Neural cell (in vitro differentiated cells): ENCODE data around the gene MSI1. TPM values are rescaled to one million over a fixed set of nuclear protein-coding genes. Genes with fewer than 3 reads are reported as not detected.

Experiments
- H2AFZ ChIP-seq: fragments of 200-600, 300-800 bp; sonication (generic), shearing (Covaris generic); 2 replicates; pipeline ENCODE4 v1.6.0; 2014; ENCODE audit warnings: low read depth, mild to moderate bottlenecking, antibody characterized with exemption, low read length, moderate library complexity
- H3F3A ChIP-seq: fragments of 200-600 bp; shearing (Covaris generic); 2 replicates; pipeline ENCODE4 v1.6.1; 2016; ENCODE audit warnings: mild to moderate bottlenecking, moderate library complexity, mixed read lengths, antibody characterized with exemption, low read length; ENCODE audit not compliant: insufficient read depth, poor library complexity, severe bottlenecking
- H3K27ac ChIP-seq: fragments of 200-600, 300-800 bp; sonication (generic), shearing (Covaris generic); 2 replicates; pipeline ENCODE4 v1.5.1; 2014; ENCODE audit warnings: mild to moderate bottlenecking, low read length, moderate library complexity
- H3K27me3 ChIP-seq: fragments of 300-800, 200-600 bp; sonication (generic), shearing (Covaris generic); 2 replicates; pipeline ENCODE4 v1.6.0; 2014; ENCODE audit warnings: mild to moderate bottlenecking, low read depth, low read length, moderate library complexity; ENCODE audit not compliant: insufficient read depth
- H3K36me3 ChIP-seq: fragments of 300-800, 200-600 bp; sonication (generic), shearing (Covaris generic); 2 replicates; pipeline ENCODE4 v1.5.1; 2014; ENCODE audit warnings: mild to moderate bottlenecking, antibody characterized with exemption, low read length, moderate library complexity; ENCODE audit not compliant: insufficient read depth
- H3K4me2 ChIP-seq: fragments of 300-800, 200-600 bp; sonication (generic), shearing (Covaris generic); 2 replicates; pipeline ENCODE4 v1.6.0; 2014; ENCODE audit warnings: mild to moderate bottlenecking, low read length
- H3K4me3 ChIP-seq: fragments of 300-800, 200-600 bp; sonication (generic), shearing (Covaris generic); 2 replicates; pipeline ENCODE4 v1.5.1; 2014; ENCODE audit warnings: mild to moderate bottlenecking, low read length, moderate library complexity
- H3K79me2 ChIP-seq: fragments of 200-600 bp; shearing (Covaris generic); replicated peaks from 2 replicates; pipeline ENCODE4 v1.6.0; 2014; ENCODE audit warnings: mild to moderate bottlenecking, low read length, moderate library complexity; ENCODE audit not compliant: insufficient read depth
- H3K9ac ChIP-seq: fragments of 300-800, 200-600 bp; sonication (generic), shearing (Covaris generic); 2 replicates; pipeline ENCODE4 v1.6.1; 2016; ENCODE audit warnings: mild to moderate bottlenecking, low read length, mixed read lengths
- H3K9me2 ChIP-seq: fragments of 200-600 bp; shearing (Covaris generic); 2 replicates; pipeline ENCODE4 v1.6.1; 2016; ENCODE audit warnings: mild to moderate bottlenecking, low read length, mixed read lengths; ENCODE audit not compliant: insufficient read depth
- H3K9me3 ChIP-seq: fragments of 200-600, 300-800 bp; sonication (generic), shearing (Covaris generic); 2 replicates; pipeline ENCODE4 v1.6.1; 2016; ENCODE audit warnings: mild to moderate bottlenecking, mixed run types, low read length, moderate library complexity, mixed read lengths
- H4K20me1 ChIP-seq: fragments of 200-600 bp; shearing (Covaris generic); 2 replicates; pipeline ENCODE4 v1.6.1; 2016; ENCODE audit warnings: mild to moderate bottlenecking, mixed run types; ENCODE audit not compliant: insufficient read depth
- EP300 ChIP-seq: fragments of 450-650 bp; conservative IDR thresholded peaks from 2 replicates; pipeline ENCODE4 v1.6.1; 2014; ENCODE audit warnings: antibody characterized with exemption, mild to moderate bottlenecking, moderate library complexity; ENCODE audit not compliant: poor library complexity, severe bottlenecking
- EZH2 ChIP-seq: fragments of 200-600, 300-800 bp; shearing (Covaris generic), sonication (generic); IDR thresholded peaks from 2 replicates; pipeline ENCODE4 v1.6.1; 2014; ENCODE audit warnings: antibody characterized with exemption, low read length, borderline replicate concordance, mild to moderate bottlenecking; ENCODE audit not compliant: insufficient read depth, poor library complexity, severe bottlenecking
- MXI1 ChIP-seq: fragments of 450-650 bp; conservative IDR thresholded peaks from 2 replicates; pipeline ENCODE4 v1.6.1; 2014; ENCODE audit warnings: antibody characterized with exemption, mild to moderate bottlenecking; ENCODE audit not compliant: poor library complexity, severe bottlenecking
- POLR2AphosphoS5 ChIP-seq: IDR thresholded peaks from 2 replicates; pipeline ENCODE4 v1.6.1; 2012
- RAD21 ChIP-seq: fragments of 450-650 bp; conservative IDR thresholded peaks from 2 replicates; pipeline ENCODE4 v1.6.1; 2014; ENCODE audit warnings: antibody characterized with exemption, mild to moderate bottlenecking, moderate library complexity
- SMC3 ChIP-seq: fragments of 450-650 bp; conservative IDR thresholded peaks from 2 replicates; pipeline ENCODE4 v1.6.1; 2014; ENCODE audit warnings: antibody characterized with exemption, mild to moderate bottlenecking, moderate library complexity; ENCODE audit not compliant: poor library complexity
- TAF1 ChIP-seq: IDR thresholded peaks from 2 replicates; pipeline ENCODE4 v1.6.1; 2012; ENCODE audit warnings: low read depth
- polyA minus RNA-seq: library from RNA; depleted of rRNA, polyadenylated mRNA; stranded (reverse); fragments of >200 nt; gene quantifications from 2 replicates; pipeline ENCODE4 v1.2.3, GENCODE V29; 2014
- polyA plus RNA-seq: library from polyadenylated mRNA; depleted of rRNA; stranded (reverse); fragments of >200 nt; gene quantifications from 2 replicates; pipeline ENCODE4 v1.2.3, GENCODE V29; 2014
- TF ChIP-seq, protein P1 (sequence below): IDR thresholded peaks from 2 replicates; pipeline ENCODE4 v1.6.1; 2012; ENCODE audit warnings: borderline replicate concordance
- TF ChIP-seq, protein P2 (sequence below): fragments of 450-650 bp; IDR thresholded peaks from 2 replicates; pipeline ENCODE4 v1.5.1; 2014; ENCODE audit warnings: antibody characterized with exemption, mild to moderate bottlenecking, moderate library complexity; ENCODE audit not compliant: poor library complexity, severe bottlenecking

Gene MSI1
- 7.5 and 9.2 TPM in 2 replicates for polyA plus RNA-seq
- 17.6 and 19.7 TPM in 2 replicates for polyA minus RNA-seq

DNA sequence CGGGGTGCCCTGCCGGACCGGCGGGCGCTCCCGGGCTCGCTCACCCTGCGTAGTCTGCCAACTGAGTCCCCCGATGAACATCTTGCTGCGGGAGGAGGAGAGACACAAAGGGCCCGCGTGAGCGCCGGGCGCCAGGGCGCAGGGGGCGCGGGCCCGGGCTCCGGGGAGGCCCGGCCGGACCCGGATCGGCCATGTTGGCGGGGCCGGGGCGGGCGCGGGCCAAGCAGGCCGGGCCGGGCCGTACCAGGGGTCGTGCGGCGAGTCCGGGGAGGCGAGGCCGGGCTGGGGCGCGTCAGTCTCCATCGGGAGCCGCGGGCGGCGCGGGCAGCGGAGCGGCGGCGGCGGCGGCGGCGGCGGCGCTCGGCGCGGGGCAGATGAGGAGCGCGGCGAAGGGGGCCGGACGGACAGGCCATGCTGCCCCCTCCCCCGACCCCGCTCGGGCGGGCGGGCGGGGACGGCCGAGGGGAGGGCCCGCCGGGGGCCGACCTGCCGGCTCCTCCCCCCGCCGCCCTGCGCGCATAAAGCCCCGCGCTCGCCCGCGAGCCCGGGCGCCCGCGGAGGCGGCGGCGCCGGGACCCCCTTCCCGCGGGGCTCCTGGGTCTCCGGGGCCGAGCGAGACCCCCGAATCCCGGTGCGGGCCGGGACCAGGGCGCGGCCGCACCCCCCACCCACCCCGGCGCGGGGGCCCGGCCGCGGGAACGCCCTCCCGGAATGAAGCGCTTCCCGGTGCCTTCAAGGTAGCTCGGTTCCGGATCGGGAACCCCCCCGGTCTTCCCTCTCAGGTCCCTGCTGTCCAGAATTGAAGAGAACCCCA is at the start of gene MSI1:
MSI1 (minus strand) TSS at position 376 of the 814 bp plus-strand sequence; CDS start at position 303, 73 bp downstream.
- peak within 1 kb of the TSS; percentile 71 for H2AFZ ChIP-seq
- peak within 1 kb of the TSS; percentile 85 for H3K4me2 ChIP-seq
- H3K9me2 ChIP-seq = no peaks in the 10 kb centered on the region
- peak within 1 kb of the TSS; percentile 77 for H3K27ac ChIP-seq
- H3K36me3 ChIP-seq = no peaks in the 10 kb centered on the region
- H3K79me2 ChIP-seq = peaks cover 44% of the 10 kb centered on the region
- TF ChIP-seq, protein P1, sequence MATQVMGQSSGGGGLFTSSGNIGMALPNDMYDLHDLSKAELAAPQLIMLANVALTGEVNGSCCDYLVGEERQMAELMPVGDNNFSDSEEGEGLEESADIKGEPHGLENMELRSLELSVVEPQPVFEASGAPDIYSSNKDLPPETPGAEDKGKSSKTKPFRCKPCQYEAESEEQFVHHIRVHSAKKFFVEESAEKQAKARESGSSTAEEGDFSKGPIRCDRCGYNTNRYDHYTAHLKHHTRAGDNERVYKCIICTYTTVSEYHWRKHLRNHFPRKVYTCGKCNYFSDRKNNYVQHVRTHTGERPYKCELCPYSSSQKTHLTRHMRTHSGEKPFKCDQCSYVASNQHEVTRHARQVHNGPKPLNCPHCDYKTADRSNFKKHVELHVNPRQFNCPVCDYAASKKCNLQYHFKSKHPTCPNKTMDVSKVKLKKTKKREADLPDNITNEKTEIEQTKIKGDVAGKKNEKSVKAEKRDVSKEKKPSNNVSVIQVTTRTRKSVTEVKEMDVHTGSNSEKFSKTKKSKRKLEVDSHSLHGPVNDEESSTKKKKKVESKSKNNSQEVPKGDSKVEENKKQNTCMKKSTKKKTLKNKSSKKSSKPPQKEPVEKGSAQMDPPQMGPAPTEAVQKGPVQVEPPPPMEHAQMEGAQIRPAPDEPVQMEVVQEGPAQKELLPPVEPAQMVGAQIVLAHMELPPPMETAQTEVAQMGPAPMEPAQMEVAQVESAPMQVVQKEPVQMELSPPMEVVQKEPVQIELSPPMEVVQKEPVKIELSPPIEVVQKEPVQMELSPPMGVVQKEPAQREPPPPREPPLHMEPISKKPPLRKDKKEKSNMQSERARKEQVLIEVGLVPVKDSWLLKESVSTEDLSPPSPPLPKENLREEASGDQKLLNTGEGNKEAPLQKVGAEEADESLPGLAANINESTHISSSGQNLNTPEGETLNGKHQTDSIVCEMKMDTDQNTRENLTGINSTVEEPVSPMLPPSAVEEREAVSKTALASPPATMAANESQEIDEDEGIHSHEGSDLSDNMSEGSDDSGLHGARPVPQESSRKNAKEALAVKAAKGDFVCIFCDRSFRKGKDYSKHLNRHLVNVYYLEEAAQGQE = no peak
- TF ChIP-seq SMC3 (no peak), EP300 (no peak), MXI1 (peak; percentile 24), EZH2 (no peak), TAF1 (no peak), RAD21 (peak; percentile 8), POLR2AphosphoS5 (no peak)
- TF ChIP-seq, protein P2, sequence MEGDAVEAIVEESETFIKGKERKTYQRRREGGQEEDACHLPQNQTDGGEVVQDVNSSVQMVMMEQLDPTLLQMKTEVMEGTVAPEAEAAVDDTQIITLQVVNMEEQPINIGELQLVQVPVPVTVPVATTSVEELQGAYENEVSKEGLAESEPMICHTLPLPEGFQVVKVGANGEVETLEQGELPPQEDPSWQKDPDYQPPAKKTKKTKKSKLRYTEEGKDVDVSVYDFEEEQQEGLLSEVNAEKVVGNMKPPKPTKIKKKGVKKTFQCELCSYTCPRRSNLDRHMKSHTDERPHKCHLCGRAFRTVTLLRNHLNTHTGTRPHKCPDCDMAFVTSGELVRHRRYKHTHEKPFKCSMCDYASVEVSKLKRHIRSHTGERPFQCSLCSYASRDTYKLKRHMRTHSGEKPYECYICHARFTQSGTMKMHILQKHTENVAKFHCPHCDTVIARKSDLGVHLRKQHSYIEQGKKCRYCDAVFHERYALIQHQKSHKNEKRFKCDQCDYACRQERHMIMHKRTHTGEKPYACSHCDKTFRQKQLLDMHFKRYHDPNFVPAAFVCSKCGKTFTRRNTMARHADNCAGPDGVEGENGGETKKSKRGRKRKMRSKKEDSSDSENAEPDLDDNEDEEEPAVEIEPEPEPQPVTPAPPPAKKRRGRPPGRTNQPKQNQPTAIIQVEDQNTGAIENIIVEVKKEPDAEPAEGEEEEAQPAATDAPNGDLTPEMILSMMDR = no peak
- H3K9me3 ChIP-seq = no peaks in the 10 kb centered on the region
- H3K4me3 ChIP-seq = peak within 1 kb of the TSS; percentile 80
- H3F3A ChIP-seq = peaks cover 6% of the 10 kb centered on the region
- no peaks in the 10 kb centered on the region for H3K27me3 ChIP-seq
- H3K9ac ChIP-seq = peak within 1 kb of the TSS; percentile 91
- H4K20me1 ChIP-seq = no peaks in the 10 kb centered on the region

DNA sequence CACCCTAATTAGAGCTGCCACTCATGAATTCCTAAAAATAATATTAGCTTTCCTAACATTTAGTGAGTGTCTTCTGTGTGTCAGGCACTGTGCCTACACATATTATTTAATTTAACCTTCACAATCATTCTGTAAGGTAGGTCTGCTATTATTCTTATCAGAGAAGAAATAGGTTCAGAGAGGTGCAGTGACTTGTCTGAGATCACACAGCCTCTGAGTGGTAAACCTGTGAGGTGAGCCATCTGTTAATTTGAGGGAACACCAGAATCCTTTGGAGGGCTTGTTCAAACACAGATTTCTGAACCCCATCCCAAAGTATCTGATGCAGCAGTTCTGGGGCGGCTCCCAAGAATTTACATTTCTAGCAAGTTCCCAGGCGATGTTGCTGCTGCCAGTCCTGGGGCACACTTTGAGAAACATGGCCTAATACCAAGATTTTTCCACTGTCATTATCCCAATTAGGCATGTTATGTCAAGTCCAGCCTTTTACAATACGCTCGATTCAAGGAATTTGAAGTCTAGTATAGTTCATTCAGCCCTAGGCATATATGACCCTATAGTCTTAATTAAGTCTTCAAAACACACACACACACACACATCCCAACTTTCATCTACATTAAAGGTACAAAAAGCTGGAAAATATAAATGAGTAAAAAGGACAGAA is 49.1 kb upstream of the MSI1 start:
- H2AFZ ChIP-seq = no peak overlapping the region

More for the DNA sequence above, 49.1 kb upstream of the MSI1 start:
- Histone ChIP-seq H3K36me3 (no peaks in the 10 kb centered on the region), H3K9me2 (no peaks in the 10 kb centered on the region), H3F3A (no peaks in the 10 kb centered on the region), H3K9ac (no peak overlapping the region), H4K20me1 (no peaks in the 10 kb centered on the region), H3K27ac (no peak overlapping the region), H3K4me2 (no peak overlapping the region), H3K27me3 (no peaks in the 10 kb centered on the region), H3K4me3 (no peak overlapping the region), H3K9me3 (no peaks in the 10 kb centered on the region), H3K79me2 (no peaks in the 10 kb centered on the region)
- TF ChIP-seq EZH2 = no peak
- TF ChIP-seq, protein P1 = no peak
- TF ChIP-seq POLR2AphosphoS5 = no peak
- TF ChIP-seq, protein P2 = no peak
- TF ChIP-seq RAD21 = no peak
- TF ChIP-seq EP300 = no peak
- TF ChIP-seq MXI1 = no peak
- no peak for TF ChIP-seq SMC3
- TF ChIP-seq TAF1 = no peak
